GM19324 (cell line): ENCODE data around the gene CFAP100.

Experiments used
- ATAC-seq: cut with Tn5 transposase; IDR thresholded peaks from one replicate; pipeline ENCODE4 v1.9.1; 2021; ENCODE audit warnings: mild to moderate bottlenecking, moderate library complexity; ENCODE audit not compliant: unreplicated experiment, low FRiP score

The CFAP100 gene

DNA sequence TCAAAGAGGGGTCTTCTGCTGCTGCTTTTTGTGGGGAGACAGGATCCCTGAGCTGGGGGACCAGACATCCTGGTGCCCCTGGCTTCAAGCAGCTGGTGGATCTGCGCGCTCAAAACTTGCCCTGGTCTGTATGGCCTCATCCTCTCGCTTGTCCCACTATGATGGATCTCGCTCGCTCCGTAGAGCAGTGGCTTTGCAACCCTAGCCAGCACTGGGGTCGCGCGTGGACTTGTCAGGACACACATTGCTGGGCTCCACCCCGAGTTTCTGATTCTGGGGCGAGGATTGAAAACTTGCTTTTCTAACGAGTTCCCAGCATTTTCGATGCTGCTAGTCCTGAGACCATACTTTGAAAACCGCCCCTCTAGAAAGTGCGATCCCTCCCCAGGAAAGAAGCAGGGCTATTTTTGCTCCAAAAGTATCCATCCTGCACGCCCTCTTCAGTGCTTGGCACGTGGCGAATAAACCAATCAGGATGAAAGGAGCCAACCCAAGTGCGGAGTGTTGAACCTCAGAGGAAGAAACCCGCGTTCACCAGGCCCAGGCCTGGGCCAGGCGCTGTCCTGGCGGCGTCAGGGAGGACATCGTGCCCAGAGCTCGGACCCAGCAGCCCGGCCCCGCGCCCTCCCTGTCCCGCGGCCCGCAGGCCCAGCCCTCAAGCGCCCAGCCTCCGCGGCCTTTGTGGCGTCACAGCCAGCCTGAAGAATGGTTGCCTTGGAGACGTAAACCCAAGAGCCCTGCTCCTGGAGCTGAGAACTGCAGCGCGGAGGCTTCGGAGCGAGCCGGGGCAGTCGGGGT lies at the start of gene CFAP100:
Gene CFAP100, plus strand, starts transcription at position 731 of the 798 bp plus-strand sequence. CDS start 1,092 bp downstream, outside the sequence.
- no peak for ATAC-seq

GRCh38 chr3:126345231-126345630 lies 49.5 kb upstream of the CFAP100 start:
- no peak for ATAC-seq

DNA sequence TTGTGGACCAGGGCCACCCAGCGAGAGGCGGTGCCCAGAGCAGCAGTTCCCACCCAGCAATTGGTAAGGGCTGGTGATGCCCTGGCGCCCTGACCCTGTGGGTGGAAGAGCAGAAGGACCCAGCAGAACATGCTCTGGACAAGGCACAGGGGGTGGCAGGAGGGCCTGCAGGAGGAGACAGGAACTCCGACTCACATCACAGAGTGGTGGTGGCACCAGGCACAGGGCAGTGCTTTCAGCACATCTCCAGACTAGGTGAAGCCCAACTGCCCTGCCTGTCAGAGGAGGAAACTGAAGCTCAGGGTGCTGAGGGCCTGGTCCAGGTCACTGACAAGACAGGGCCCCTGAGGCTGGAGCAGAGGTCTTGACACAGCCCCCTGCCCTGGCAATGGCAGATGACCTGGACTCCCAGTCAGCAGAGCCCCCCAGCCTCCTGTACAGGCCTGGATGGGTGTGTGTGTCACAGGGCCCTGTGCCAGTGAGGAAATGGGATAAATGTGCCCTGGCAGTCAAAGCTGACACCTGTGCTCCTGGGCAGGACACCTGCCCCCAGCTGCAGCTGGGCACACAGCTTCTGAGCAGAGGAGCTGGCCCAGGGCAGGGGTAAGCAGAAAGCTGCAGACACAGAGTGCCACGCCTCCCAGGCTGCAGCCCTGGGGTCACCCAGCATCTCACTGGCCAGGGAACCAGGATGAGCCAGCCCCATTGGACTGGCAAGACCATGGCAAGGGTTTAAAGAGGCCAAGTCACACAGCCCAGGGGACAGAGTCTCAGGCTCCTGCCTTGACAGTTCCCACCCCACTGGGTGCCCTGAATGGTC lies 48.9 kb upstream of the CFAP100 start:
- ATAC-seq: no peak

- no peak for ATAC-seq
Observed at GRCh38 chr3:126346466-126346865, 48.2 kb upstream of the CFAP100 start.

DNA sequence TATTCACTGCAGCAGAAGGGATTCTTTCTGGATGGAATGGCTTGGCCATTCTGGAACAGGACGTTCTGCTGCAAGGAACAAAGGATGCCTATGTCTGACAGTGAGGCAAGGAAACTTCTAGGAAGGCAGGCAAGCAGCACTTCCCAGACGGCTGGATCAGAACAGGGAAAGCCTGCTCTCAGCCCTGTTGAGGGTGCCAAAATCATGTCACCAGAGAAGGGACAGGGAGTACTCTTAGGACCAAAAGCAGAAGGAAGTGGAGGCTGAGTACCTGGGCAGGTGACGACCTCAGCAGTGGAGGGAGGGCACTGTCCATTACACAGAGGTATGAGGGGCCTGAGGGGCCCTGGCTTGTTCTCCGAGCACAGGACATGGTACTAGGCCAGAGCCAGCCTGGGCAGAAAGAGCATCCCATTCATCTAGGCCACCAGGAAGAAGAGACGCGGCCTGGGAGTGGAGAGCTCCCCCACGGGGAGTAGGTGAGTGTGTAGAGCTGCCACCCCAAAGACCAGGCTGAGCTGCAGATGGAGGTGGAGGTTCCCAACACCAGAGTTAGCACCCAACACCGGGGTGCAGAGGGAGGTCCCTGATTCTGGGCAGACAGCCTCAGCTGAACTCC lies 47.1 kb upstream of the CFAP100 start:
- no peak for ATAC-seq

- no peak for ATAC-seq
Observed at GRCh38 chr3:126348308-126348920, 46.3 kb upstream of the CFAP100 start.

DNA sequence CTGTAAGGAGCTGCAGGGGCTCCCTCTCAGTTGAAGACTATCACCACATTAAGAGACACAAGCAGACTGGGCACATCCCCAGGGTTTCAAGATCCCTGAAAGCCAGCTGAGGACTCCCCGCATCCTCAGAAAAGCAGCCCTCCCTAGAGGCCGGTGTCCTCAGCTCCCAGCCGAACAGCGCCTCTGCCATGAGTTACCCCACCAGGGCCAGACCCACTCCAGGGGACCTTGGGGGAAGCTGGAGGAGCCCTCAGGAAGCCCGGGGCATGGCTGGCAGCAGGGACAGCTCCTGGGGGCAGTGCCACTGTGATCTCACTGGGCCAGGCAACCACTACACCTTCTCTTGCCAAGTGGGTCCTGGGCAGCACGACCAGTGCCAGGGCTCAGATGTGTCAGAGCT lies 45.6 kb upstream of the CFAP100 start:
- no peak for ATAC-seq

GRCh38 chr3:126349611-126350501 lies 44.9 kb upstream of the CFAP100 start:
- no peak for ATAC-seq

- ATAC-seq: no peak
Observed at GRCh38 chr3:126350502-126351085, 44.1 kb upstream of the CFAP100 start.

- ATAC-seq: no peak
Observed at GRCh38 chr3:126351086-126351770, 43.5 kb upstream of the CFAP100 start.

DNA sequence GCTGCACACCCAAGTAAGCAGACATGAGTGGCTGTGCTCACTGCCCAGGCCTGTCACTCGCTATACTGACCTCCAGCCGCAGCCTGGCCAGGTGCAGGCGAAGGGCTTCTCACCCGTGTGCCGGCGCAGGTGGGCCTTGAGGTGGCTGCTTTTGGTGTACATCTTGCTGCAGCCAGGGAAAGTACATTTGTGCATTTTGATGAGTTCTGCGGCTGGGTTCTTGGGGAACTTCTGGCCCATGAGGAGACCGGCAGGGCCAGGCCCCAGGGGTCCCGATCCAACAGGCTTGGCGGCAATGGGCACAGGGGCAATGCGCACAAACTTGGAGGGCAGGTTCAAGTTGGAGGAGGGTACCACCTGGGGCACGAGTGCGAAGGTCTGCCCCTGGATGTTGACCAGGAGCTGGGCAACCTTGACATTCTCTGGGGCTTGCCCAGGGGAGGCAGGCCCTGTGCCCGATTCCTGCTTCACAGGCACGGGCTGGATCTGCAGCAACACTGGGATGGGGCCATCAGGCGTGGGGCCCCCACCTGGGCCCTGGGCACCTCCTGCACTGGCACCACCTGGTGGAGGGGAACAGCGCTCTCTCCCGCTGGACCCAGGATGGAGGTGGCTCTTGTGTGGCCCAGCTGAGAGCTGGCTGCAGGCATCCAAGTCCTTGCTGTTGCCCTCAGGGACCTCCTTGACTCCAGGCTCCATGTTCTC lies 42.8 kb upstream of the CFAP100 start:
- ATAC-seq: no peak

GRCh38 chr3:126352476-126353454 lies 41.9 kb upstream of the CFAP100 start:
- no peak for ATAC-seq

GRCh38 chr3:126353694-126354321 lies 40.9 kb upstream of the CFAP100 start:
- no peak for ATAC-seq

- no peak for ATAC-seq
Observed at GRCh38 chr3:126354776-126355175, 39.9 kb upstream of the CFAP100 start.

- ATAC-seq: no peak
Observed at GRCh38 chr3:126355251-126355650, 39.5 kb upstream of the CFAP100 start.

DNA sequence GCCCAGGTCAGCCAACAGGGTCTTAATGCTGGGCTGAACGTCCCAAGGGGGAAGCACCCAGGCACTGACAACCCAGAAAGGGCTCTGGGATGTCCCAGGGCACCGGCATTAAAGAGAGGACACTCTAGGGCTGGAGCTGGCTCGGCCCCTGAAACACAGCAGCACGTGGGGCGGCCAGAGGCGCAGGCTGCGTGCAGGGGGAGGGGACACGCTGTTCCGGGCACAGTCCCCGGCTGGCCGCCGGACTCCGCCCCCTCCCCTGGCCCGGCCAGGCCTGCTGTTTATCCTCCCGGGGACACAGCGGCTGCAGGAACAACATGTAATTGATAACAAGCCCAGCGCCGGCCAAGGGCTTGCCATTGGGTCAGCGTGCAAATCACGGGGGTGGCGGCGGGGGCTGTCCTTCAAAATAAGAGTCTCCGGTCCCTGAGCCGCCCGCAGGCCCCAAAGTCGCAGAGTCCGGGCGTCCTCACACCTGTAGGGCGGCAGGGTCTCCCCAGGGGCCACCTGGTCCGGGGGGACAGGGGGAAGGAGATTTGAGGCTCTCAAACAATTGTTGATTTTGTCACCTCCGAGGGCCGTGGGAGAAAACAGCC lies 38.8 kb upstream of the CFAP100 start:
- no peak for ATAC-seq
